Heart left ventricle (tissue), 13 donors: Measurements from ENCODE around the gene PWP1.

Experiments
- POLR2A ChIP-seq, 2 donors: fragments of 450-650 bp; IDR thresholded peaks; one replicate each; pipeline ENCODE4 v1.6.1; 2017; ENCODE audit warnings: antibody characterized with exemption in 2 of 2, mild to moderate bottlenecking in 2 of 2, moderate library complexity in 2 of 2
- TF ChIP-seq, protein P1 (sequence below), 12 donors: fragments of 200-600 bp; sonication (generic) in 4 of 12; IDR thresholded peaks; one replicate each; pipeline versions ENCODE4 v1.5.0 to v1.8.0; 2018 to 2022; ENCODE audit warnings: antibody characterized with exemption in 12 of 12, mild to moderate bottlenecking in 5 of 12
- donor health status: ischemic (EF 13 %, LVEDD 7.1; RV severe dilation, severe dysfunction).
- donor health status: DM: no; HTN: yes; CAD: no.
- donor health status: DM: no; HTN: no; CAD: no.
- donor health status: ischemic (EF 25% LVEDD 6.9; RV normal size, moderate dysfunction).
- donor health status: ischemic (EF 25% LVEDD 5.7; RV mildly dilated, moderate dysfunction).
- donor health status: ischemic (EF 35%, LVEDD 5.7; RV mildly dilated, moderate dysfunction).
- donor health status: nonischemic (EF 11% LVEDD 7.7; RV severe dilation, severe dysfunction).
- donor health status: DM: yes; HTN: yes; CAD: no.
- donor health status: PGD.
- donor health status: ischemic (EF 29% LVEDD 5.4; RV normal size, mild dysfunction).
- donor health status: nonischemic (EF 23%, LVEDD 6.1; RV moderate dilation, normal function).

DNA sequence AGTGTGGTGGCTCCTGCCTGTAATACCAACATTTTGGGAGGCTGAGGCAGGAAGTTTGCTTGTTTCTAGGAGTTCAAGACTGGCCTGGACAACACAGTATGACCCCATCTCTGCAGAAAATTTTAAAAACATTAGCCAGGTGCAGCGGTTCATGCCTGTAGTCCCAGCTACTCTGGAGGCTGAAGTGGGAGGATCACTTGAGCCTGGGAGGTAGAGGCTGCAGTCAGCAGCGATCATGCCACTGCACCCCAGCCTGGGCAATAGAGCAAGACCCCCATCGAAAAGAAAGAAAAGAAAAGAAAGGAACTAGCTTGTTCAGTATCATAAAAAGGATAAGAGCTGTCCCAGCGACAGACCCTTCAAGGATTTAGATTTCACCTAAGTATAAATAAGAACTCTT, 18.1 kb upstream of the PWP1 start:
- TF ChIP-seq, protein P1, sequence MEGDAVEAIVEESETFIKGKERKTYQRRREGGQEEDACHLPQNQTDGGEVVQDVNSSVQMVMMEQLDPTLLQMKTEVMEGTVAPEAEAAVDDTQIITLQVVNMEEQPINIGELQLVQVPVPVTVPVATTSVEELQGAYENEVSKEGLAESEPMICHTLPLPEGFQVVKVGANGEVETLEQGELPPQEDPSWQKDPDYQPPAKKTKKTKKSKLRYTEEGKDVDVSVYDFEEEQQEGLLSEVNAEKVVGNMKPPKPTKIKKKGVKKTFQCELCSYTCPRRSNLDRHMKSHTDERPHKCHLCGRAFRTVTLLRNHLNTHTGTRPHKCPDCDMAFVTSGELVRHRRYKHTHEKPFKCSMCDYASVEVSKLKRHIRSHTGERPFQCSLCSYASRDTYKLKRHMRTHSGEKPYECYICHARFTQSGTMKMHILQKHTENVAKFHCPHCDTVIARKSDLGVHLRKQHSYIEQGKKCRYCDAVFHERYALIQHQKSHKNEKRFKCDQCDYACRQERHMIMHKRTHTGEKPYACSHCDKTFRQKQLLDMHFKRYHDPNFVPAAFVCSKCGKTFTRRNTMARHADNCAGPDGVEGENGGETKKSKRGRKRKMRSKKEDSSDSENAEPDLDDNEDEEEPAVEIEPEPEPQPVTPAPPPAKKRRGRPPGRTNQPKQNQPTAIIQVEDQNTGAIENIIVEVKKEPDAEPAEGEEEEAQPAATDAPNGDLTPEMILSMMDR (IDR thresholded peaks at IDR 0.05): no peak
- no peak for TF ChIP-seq POLR2A (IDR thresholded peaks at IDR 0.05)
